OCI-LY3 (cell line): ENCODE measurements around the gene SCP2.

Experiments used
- EZH2phosphoT487 ChIP-seq: fragments of 200-600 bp; shearing (Covaris generic); IDR thresholded peaks from 2 replicates; pipeline ENCODE4 v1.6.1; 2018; ENCODE audit warnings: antibody characterized with exemption, mixed run types, low read depth
- TF ChIP-seq, protein P1 (sequence below): fragments of 200-600, 300-600 bp; sonication (generic); IDR thresholded peaks from 2 replicates; pipeline ENCODE4 v1.5.1; 2014; ENCODE audit warnings: antibody characterized with exemption, low read length, low read depth

DNA sequence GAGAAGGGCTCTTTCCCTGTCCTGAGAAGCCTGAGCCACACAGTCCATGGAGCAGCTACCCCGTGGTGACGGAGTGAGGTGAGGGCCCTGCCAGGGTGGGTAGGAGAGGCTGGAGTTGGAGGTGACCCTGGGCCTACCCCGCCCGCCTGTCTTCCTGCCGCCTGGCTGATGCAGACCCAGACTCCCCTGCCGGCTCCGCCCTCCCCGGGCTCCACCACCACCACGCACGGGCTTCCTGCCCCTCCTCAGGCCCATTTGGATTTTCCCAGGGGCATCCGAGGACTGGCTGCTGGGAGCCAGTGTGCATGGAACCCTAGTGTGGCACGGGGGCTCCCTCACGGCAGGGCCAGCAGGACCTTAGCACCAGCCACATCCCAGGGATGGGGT lies 167.4 kb downstream of the SCP2 start:
- TF ChIP-seq, protein P1, sequence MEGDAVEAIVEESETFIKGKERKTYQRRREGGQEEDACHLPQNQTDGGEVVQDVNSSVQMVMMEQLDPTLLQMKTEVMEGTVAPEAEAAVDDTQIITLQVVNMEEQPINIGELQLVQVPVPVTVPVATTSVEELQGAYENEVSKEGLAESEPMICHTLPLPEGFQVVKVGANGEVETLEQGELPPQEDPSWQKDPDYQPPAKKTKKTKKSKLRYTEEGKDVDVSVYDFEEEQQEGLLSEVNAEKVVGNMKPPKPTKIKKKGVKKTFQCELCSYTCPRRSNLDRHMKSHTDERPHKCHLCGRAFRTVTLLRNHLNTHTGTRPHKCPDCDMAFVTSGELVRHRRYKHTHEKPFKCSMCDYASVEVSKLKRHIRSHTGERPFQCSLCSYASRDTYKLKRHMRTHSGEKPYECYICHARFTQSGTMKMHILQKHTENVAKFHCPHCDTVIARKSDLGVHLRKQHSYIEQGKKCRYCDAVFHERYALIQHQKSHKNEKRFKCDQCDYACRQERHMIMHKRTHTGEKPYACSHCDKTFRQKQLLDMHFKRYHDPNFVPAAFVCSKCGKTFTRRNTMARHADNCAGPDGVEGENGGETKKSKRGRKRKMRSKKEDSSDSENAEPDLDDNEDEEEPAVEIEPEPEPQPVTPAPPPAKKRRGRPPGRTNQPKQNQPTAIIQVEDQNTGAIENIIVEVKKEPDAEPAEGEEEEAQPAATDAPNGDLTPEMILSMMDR, result no peak
- no peak for TF ChIP-seq EZH2phosphoT487
